Stimulated activated CD8-positive, alpha-beta memory T cell treated with anti-CD3 and anti-CD28 coated beads, Interleukin-12 subunit alpha, Interleukin-12 subunit beta, amount 100 ng/mL, for 24 hours (primary cell): ENCODE measurements around the gene CNPPD1.
A peak's percentile ranks its signal among the peaks of the same experiment; 100 is the strongest.

Experiments
- DNase-seq: peaks from one replicate; pipeline ENCODE4 v3.0.0-alpha.2; 2020; ENCODE audit errors: extremely low read depth

Gene CNPPD1

DNA sequence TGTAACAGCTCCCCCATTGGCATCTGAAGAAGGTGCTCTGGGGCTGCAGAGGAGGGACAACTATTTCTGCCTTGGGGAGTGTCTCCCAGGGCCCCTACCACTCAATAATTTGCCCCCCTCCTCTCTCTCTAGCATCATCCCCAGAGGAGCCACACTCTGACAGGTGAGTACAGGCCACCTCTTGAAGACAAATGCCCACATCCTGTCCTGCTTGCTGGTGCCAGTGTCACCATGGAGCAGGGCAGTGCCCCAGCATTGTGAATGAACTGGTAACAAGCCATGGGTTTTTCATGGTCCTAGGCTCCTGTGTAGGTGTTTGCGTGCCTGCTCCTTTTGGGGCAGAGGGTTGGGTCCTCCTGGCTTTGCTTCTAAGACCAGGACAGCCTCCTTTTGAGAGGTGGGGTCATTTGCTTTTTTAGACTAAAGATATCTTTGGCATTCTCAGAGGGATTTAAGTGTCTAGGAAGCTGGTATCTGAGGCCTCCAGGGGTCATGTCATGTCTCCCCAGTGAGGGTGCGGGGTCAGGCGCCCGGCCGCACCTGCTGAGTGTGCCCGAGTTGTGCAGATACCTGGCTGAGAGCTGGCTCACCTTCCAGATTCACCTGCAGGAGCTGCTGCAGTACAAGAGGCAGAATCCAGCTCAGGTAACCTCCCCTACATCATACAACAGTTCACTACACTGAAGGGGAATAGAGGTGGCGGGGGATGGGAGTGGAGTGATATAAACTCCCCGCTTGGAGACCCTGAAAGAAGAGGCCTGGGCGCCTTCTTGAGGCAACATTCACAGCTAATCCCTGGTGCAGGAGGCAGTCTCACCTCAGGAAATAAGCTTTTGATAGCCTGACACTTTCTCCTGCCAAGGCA is 3.1 kb upstream of the CNPPD1 start:
- no peak for DNase-seq

DNA sequence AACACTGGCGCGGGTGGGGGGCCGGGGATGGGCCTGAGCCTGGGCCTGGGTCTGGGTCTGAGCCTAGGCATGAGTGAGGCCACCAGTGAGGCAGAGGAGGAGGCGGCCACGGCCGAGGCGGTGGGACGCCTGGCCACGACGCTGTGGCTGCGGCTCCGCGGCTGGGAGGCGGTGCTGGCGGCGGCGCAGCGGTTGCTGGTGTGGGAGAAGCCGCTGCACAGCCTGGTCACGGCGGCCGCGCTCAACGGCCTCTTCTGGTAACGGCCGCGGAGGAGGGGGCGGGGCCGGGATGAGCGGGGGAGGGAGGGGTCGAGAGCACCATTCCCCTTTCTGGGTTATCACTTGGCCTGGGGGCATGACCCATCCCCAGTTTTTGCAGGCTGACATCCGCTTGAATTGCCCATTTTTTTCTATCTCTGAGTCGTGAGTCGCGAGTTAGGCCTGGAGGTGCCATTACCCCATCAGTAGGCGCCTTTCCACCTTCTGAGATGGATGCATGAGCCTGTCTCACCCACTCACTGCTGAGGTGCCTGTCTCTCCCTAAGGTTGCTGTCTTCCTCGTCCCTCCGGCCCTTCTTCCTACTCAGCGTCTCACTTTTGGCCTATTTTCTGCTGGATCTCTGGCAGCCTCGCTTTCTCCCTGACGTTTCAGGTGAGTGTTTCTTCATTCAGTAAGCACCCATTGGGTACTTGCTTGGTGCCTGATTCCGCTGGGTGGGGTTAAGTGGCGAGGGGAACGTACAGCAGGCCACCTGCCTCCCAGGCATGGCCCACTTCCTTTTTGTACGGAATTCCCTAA is 1.9 kb upstream of the CNPPD1 start:
- no peak for DNase-seq

- DNase-seq = peak; percentile 51
These were observed 1.0 kb upstream of the CNPPD1 start, which contains the start of gene RETREG2 for GRCh38 chr2:219177552-219178376. RETREG2 (plus strand) TSS chr2:219178275; CDS start chr2:219178353, 78 bp downstream.

DNA sequence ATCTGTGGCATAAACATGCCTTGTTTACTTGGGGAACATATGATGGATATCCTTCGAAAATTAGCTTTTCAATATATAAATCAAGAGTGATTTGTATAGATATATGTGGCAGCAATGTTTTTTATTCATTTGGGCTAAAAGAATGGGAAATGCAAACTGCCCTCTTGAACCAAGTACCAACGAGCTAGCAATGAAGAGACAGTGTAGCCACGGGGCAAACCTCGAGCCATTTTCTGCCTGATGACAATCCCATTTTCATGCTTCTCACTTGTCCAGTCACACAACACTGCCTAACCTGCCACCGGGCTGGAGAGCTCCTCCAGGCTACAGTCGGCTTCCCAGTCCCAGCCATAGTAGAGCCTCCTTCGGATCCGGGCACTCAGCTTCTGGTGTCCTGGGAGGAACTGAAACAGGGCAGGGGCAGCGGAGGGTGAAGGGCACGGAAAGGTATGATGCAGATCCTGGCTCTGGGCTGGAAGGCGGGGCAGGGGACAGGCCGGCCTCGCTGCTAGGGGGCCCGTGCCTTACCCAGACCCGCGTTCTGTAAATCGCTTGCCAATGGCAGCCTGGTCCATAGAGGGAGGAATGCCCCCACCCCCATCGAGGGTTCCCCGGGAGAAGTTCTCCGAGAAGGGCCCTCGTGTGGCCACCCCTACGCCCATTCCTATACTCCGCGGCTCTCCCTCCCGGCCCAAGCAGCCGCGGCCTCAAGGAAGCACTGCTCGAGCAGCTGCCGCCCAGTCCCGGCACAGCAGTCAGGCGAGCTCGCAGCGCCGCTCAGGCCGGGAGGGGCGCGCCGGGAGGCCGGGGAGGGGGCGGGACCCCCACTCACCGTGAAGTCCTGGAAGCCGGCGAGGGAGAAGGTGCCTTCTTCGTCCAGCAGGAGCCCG is 552 bp downstream of the CNPPD1 start:
- DNase-seq = no peak

DNA sequence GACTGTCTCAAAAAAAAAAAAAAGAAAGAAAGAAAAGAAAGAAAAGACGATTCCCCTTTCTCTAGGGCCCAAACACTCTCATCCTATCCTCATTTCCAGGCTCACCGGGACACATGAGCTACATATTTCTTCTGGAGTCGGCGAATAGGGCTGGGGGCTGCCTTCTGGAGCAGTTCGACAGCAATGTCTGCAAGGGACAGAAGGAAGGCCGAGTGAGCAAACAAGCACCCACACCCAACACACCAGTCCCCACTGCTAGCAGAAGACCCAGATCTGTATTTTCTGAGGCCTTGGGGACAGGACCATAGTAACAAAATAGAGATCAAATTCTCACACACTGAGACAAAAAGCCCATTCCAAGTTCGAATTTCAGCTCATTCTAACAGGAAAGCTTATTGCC is 1.2 kb downstream of the CNPPD1 start:
- DNase-seq = no peak

DNA sequence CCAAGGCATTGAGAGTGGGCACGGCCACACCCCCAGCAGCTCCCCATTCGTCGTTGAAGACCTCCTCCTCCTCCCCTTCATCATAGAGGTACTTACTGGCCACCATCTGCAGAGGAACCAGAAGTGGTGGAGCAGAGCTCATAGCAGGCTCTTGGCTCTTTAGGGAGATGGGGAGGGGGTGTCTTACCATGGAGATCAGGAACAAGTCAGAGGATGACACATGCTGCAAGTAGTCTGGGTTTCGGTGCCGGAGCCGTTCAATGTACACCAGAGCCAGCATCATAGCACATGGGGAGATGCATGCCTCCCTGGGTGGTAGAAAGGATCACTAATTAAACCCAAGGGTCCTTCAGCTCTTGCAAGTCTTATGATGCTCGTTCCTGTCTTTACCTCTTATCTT is 1.9 kb downstream of the CNPPD1 start:
- no peak for DNase-seq

GRCh38 chr2:219174146-219174545 is 2.6 kb downstream of the CNPPD1 start:
- no peak for DNase-seq

- DNase-seq = no peak
These were observed 3.5 kb downstream of the CNPPD1 start for GRCh38 chr2:219173176-219173575.

DNA sequence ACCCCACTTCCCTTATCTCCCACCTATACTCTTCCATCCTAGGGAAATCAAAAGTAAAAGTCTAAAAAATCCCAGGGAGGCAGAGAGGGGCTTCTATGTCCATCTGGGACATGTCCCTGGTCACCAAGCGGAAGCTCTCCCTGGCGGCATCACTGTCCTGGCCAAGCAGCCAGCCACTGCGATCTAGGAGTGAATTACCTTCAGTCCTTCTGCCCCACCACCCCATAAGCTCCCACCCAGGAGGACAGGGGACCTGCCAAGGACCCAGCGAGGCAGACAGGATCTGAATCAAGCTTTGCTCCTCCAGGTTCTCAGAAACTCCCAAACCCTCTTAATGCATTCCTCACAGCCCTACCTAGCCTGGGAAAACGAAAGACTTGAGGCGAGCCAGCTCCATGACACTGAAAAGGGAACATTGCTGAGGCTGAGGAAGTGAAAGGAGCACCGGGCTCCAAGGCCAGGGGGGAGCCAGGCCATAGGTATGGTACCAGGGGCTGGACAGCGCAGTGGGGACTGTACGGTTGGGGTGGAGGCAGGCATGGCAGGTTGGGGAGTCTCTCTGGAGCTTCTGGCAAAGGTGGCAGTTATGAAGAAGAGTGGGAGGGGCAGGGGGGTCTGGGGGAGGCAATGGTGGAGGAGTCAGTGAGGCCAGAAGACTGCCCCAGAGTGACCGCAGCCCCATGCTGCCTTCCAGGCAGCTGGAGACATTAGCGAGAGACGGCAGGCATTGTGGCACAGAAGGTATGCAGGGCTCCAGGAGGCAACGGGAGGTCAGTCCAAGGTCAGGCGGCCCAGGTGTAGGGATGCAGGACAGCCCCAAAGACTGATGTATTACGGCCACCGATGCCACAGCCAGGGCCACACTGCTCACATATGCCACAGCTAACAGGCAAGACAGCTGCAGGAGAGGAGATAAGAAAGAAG is 4.2 kb downstream of the CNPPD1 start:
- DNase-seq = no peak

DNA sequence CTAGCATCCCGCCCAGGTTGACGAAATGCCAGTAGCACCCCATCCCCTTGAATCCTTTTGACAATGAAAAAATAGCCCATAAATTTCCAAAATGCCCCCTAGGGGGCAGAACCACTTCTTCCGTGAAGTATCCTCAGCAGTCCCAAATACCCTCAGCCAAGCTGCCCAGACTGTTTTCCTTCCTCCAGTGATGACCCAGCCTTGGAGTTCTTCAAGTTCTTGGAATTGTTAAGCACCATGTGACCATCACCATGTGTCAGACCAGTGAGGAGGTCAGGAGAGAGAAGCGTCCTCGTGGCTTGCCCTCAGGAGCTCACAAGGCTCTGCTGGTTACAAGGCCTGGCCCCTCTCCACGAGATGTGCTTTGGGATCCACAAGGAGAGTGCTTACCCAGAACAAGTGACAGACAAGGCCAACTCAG is 5.5 kb downstream of the CNPPD1 start:
- DNase-seq = no peak

GRCh38 chr2:219169930-219170654 is 6.6 kb downstream of the CNPPD1 start, which contains the start of gene SLC23A3:
SLC23A3 (minus strand) TSS chr2:219170029; CDS start chr2:219169984, 45 bp downstream.
- DNase-seq = no peak

DNA sequence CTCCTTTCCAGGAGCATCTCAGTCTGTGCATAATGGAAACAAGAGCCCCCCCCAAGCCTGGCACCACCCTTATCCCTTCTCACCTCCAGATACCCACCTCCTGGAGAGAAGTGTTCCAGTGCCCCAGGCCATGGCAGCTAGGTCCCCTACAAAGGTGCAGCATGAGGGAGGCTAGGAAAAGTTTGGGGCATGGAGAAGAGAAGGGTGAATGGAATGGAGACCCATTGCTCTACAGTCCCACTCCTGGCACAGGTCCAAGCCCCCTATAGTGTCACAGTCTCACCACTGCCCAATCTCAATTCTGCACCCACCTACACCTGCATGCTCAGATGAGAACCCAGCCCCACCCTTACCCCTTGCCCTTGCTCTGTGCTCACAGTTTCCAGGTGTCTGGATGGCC is 7.8 kb downstream of the CNPPD1 start:
- no peak for DNase-seq

DNA sequence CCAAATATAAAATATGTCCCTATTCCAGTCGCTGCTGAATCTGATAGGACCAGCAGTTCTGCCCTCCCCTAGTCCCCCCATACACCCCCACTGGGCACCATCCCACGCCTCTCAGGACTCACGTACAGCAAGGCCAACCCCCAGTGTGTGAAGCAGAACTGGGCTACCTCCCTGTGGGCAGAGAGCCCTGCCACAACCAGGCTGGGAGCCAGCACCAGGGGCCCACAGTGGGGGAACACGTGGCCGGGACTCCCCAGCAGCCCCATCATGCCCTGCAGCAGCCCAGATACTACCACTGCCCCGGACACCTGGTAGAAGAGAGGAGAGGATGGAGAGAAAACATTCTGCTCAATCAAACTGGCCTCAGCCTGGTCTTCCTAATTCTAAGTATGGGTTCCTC is 8.2 kb downstream of the CNPPD1 start:
- DNase-seq = no peak

DNA sequence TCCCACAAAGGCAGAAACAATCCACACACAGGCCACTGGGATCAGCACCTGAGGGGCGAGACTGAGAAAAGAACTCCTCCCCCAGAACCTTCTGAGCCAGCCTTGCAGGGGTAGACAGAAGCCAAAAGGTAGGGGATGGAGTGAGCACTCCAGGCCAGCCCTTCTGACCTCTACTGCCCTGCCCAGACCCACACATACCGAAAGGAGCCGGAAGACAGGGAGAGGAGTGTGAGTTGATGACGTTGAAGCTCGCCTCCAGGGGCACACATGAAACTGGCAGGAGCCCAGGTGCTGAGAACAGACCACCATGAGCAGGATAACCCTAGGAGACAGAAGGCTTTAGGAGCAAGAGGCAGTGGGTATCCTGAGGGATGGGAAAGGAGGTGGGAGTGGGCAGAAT is 8.7 kb downstream of the CNPPD1 start:
- DNase-seq = no peak

DNA sequence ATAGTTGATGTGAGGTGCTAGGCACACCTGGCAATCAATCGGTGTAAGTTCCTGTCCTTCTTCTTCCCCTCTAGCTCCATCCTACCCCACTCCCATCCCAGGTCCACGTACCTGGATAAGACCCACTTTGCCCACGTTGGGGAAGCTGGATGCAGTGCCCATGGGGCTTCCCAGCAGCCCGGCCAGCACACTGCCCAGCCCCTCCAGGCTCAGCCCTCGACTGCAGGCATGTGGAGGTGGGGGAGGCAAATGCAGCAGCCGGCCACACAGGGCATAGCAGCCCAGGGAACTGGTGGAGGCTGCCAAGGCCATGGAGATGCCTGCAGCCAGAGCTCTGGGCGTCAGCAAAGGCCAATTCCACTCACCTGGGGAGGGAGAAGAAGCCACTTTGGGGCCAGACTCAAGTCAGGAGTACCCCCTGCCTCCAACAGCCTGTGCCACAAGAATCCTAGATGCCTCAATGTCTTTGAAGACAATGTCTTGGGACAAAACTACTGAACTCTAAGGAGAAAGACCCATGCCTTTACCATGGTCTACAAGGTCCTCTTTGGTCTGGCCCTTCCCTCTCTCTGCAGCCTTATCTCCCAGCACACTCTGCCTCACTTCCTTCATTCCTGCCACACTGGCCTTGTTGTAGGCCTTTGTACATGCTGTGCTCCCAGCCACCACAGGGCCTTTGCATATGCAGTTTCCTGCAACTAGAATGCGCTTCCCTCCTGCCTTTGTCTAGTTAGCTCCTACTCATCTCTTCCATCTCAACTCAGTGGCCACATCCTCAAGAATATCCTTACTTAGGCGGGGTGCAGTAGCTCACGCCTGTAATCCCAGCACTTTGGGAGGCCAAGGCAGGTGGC is 11.4 kb downstream of the CNPPD1 start:
- no peak for DNase-seq

DNA sequence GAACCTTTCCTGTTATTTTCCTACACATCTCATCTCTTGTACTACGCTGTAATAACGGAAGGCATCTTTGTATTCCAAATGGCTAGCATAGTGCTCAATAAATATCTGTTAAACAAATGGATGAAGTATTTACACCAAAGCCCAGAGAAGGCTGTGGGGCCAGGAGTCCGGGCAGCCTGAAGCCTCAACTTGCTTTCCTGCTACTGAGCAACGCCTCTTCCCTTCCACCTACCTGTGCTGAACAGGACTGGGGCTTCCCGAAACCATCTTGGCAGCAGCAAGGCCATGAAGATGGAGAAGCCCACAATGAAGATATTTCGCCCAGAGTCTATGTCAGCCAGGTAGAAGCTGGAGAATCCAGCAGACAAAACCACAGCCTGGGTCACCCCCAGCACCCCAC is 13.6 kb downstream of the CNPPD1 start:
- DNase-seq = no peak

- no peak for DNase-seq
These were observed 15.6 kb downstream of the CNPPD1 start for GRCh38 chr2:219161097-219161496.
